Raji (cell line): ENCODE results near the gene SLC39A7.

Source experiments
- POLR2A ChIP-seq: IDR thresholded peaks from 2 replicates; pipeline ENCODE4 v1.6.1; 2011; ENCODE audit warnings: low read depth, low read length, control low read depth; ENCODE audit not compliant: insufficient read depth

The SLC39A7 gene, protein sequence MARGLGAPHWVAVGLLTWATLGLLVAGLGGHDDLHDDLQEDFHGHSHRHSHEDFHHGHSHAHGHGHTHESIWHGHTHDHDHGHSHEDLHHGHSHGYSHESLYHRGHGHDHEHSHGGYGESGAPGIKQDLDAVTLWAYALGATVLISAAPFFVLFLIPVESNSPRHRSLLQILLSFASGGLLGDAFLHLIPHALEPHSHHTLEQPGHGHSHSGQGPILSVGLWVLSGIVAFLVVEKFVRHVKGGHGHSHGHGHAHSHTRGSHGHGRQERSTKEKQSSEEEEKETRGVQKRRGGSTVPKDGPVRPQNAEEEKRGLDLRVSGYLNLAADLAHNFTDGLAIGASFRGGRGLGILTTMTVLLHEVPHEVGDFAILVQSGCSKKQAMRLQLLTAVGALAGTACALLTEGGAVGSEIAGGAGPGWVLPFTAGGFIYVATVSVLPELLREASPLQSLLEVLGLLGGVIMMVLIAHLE

DNA sequence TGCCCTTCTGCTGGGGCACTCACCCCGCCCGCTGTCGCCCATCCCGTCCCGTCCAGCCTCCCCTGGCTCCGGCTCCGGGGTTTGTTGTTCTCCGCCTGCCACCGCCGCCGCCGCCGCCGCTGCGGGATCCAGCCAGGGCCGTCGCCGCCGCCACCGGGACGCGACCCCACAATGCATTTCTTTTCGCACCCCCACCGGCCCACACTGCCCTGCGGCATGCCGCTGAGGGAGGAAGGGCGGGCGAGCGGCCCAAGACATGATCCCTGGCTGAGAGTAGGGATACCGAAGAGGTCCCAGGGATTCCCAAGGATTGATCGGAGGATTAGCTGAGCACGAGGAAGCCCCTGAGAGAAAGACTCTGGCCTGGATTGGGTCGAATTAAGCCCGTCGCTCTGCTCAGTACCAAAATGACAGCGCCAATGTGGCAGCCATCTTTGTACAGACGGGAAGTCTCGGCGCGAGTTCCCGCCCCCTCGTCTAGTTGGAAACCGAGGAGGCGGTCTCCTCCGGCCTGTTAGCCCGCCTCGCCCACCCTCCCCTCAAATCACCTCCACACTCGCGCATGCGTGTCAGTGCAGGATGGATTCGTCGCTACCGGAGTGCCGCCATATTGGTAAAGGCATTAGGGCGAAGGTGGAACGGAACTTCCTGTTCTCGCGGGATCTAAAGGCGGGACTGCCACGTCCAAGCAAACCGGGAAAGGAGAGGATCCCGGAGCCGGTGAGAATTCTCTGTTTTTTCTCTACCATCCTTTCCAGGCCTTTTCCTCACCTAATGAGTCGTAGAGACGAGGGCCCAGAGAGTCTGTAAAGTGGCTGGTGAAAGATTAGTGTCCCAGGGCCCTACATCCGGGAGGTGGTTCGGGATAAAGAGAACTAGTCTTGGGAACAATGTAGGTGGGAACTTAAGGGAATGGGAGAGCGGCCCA lies at the start of gene SLC39A7, which contains the start of gene RXRB:
TSS of gene SLC39A7 (plus strand) at position 649 of the 928 bp plus-strand sequence. CDS start 379 bp downstream, outside the sequence.
TSS of gene RXRB (minus strand) at position 447 of the 928 bp plus-strand sequence. CDS start at position 258, 189 bp downstream.
- peak; percentile 76 for TF ChIP-seq POLR2A

DNA sequence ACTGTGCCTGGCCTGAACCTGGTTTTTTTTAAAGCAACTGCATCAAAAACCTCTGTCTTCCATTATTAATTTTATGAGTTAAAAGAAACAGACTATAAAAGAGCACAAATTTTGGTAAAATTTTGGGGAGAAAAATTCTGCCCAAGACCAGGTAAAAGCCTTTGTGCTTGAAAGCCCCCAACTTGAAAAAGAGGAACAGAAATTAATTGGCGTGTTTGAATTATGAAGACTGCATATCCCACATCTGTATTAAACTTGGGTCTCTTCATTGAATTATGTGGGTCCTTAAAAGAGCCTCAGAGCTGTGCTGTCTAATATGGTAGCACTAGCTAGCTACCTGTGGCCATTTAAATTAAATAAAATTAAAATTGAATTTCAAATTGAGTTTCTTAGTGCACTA lies 49.6 kb upstream of the SLC39A7 start:
- TF ChIP-seq POLR2A: no peak

DNA sequence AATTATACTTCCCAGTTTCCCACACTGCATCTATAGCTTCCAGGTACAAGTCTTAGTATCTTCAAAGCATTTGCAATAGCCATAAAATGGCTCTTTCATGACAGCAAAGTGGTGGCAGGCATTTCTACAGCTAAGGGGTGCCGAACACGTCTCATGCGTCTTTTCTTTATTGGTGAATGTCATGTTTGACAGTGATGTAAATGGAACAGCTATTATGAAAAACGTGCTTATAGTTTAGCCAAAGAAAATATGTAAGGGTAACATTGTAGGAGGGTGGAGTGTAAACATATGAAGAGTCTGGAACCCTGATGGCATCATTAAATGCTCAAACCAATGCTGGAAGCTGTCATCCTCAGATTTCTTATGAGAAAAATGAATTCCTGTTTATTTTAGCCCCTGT lies 46.3 kb upstream of the SLC39A7 start:
- no peak for TF ChIP-seq POLR2A

DNA sequence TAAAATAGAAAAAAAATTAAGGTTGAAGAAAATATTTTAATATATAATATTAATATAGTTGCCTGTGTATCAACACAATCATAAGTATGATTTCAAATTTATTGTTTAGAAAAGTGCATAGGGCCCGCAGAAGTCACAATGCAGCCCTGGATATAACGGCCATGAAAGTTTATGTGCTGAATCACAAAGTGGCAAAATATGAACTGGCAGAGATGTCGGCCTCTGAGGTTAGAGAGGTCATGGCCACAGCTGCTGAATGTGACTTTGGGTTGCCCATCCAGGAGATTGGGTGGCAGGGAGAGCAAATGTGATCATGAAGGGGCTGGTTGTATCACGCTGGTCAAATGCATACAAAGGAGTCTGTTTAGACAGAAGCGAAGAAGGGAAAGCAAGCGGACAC lies 44.1 kb upstream of the SLC39A7 start:
- no peak for TF ChIP-seq POLR2A

DNA sequence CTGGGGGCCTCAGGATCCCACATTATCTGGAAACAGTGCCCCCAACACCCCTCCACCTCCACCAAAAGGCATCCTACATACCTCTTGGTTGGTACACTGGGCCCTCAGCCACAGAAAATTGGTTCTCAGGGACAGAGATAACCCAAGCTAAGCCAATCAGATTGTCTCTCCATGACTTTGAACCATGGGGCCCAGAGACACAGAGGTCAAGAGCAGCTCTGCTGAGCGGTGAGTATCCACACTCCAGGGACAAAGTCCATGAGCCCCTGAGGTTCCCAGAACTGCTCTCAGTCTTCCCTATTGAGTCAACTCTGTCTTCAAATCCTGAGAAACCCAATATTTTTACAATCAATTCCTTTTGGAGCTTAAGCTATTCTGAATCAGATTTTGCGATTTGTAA lies 43.7 kb upstream of the SLC39A7 start:
- no peak for TF ChIP-seq POLR2A

DNA sequence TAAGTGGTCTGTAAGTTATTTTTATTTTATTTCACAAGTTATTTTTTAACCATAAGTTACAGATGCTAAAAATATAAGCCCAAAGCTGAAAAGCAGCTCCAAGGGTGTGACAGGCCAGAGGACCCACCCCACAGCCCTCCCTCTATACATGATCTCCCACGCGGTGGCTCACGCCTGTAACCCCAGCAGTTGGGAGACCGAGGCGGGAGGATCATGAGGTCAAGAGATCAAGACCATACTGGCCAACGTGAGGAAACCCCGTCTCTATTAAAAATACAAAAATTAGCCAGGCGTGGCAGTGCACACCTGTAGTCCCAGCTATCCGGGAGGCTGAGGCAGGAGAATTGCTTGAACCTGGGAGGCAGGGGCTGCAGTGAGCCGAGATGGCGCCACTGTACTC lies 40.6 kb upstream of the SLC39A7 start:
- TF ChIP-seq POLR2A: no peak

DNA sequence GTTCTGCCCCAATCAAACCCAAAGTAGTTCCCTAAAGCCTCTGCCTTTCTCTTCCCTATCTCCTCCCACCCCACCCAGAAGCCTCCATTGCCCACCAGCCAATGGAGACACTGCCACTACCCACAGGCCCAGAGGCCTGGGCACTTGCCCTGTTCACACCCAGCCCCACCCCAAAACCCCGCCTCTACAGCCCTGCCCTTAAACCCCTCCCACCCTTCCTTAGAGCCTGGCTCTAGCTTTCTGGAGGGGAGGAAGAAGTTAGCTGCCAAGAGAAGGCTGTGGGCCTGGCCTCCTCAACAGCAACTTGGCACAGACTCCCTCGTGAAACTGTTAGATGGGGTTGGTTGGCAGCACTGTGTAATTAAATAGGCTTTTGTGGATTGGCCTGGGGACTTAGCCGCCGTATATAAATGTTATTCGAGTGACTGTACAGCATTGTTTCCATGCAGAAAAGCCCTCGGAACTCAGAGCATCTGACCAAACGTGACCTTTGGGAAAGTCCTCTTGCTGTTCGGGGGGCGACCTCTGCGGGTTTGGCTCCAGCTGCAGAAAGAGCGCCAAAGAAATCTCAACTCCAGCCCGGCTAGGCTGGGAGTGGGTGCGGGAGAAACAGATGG lies 39.8 kb upstream of the SLC39A7 start:
- TF ChIP-seq POLR2A: no peak

DNA sequence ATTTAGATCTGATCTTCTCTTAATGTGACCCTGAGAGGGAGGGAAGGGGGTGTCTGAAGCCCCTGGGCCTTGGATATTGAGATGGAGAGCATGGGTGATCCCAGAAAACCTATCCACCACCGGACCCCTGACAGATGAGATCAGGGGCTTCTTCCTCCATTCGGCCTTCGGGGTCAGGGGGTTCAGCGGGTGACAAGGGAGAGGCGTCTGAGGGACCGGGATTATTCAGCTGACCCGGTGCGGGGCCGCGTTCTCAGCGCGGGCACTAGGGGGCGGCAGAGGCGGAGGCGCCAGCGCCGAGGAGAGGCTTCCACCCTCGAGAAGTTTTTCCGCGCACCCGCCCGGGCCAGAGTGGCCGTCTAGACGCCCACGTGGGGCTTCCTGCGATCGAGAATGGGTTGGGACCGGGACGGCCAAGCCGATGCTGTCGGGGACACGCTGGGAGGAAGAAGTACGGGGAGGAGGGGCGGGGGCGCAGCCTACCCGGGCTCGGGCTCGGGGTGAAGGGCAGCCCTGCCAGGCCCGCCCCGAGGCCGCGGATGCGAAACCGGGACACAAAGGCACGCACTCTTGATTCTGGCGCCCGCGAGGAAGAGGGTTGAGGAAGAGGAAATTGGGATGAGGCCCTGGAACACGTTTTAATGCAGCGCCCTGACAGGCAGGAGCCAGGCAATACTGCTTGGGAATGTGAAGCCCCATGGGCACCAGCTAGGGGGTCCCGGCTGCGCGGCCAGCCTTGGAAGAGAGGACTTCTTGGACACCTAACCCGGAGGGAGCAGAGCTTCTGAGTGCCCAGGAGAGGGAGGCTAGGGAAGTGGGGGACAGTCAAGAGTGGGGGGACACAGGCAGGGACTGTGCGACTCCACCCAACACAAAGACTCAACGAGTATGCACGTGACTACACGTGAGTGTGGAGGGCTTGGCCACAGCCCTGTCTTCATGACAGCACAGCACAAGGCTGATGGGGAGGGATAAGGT lies 39.0 kb upstream of the SLC39A7 start:
- TF ChIP-seq POLR2A: no peak

DNA sequence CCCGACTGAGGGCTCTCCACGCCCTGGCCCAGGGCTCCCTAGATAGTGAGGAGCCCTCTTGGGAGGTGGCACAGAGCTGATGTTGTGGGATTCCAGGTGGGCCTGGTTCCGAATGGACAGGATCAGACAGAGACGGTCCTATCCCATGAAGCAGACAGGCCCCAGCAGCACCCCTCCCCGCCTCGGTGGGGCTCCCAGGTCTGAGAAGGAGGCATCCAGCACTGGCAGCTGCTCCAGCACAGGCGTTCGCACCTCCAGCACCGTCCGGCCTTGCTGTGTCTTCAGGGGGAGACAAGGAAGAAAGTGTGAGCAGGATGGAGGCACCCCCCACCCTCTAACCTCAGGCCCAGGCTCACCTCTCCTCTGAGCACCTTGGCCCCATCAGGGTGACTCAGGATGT lies 37.1 kb upstream of the SLC39A7 start:
- no peak for TF ChIP-seq POLR2A

DNA sequence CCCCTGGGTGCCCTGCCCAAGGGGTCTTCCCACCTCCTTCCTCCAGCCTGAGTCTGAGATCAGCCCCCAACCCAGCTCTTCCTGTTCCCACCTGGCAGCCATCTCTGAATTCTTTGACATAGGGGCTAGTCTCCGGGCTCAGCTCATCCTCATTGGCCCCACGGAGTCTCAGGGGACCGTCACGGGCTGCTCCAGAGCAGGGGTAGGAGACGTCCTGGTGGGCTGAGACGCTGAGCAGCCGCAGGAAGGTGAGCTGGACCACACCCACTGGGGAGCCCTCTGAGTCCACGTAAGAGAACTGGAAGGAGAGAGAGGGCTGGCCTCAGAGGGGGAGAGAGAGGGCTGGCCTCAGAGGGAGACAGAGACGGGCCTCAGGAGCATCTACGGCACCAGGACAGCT lies 36.5 kb upstream of the SLC39A7 start:
- TF ChIP-seq POLR2A: no peak

DNA sequence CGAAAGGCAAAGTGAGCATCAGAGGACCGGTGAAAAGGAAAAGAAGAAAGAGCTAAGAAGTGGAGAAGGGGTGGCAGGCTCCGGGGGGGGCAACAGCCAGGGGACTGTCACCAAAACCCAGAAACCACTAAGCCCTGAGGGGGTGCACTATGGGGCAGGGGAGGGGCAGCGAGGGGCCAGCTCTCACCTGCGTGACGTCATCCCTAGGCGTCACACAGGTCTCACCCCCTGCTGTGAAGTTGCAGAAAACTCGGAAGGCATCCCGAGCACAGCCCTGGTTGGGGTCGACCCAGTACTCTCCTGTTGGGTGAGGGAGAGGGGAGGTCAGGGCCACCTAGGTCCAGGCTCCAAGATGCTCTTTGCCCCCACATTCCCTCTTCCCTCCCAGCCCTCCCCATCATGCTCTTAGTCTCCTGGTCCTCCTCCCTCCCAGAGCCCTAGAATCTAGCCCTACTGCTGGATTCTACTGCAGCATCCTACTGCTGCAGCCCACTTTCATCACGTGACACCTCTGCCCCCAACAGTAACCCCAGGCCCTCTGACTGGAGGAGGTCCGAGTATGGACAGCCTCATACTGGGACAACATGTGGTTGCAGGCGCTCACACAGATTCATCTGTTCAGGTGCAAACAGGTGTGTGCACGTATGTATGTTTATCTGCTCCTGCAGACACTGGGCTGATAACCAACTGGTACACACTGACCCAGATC lies 35.8 kb upstream of the SLC39A7 start:
- no peak for TF ChIP-seq POLR2A

DNA sequence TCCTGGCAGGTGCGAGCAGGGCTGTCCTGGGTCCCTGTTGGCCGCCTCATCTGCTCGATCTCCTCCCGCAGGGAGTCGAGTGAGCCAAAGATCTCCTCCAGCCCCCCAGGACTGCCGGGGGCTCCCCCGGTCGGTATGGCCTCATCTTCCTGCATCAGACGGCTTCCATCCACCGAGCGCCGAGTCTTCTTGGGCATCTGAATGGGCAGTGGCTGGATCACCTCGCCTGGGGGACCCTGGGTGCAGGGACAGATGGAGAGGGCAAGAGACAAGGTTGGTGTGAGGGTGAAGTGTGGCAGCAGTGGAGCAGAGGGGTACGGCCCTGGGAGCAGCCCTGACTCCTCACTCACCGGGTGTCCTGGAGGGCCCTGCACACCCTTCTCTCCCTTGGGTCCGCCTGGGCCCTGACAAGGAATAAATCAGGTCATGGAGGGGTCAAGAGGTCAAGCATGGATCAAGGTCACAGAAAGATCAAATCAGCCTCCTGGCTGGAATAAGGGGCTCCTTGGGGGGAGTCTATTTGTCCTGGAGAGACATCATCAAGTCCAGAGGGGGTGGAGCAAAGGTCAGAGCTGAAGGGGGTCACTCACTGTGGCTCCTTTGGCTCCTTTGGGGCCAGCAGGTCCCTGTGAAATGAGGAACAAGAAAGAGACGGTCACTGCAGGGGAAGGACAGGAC lies 34.9 kb upstream of the SLC39A7 start:
- no peak for TF ChIP-seq POLR2A

DNA sequence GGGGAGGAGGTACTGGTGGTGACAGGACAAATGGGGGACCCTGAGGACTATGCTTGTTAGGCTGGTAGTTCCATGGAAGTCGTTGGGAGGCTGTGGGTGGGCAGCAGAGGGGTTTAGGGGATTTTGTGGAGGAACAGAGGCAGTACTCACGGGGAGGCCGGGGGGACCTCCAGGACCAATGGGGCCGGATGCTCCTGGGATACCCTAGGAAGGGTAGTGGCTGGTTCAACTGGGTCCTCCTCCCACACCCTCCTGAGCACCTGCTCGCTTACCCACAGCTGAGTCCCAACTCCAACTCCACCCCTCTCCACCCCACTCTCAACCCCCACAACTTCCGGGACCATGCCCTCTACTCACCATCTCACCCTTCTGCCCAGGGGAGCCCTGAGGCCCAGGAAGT lies 34.3 kb upstream of the SLC39A7 start:
- TF ChIP-seq POLR2A: no peak
